Endothelial cell of umbilical vein (primary cell): ENCODE data around the gene MLH1.

Source experiments
- POLR2A ChIP-seq: IDR thresholded peaks from 2 replicates; pipeline ENCODE4 v1.6.1; 2012; ENCODE audit warnings: low read depth, mild to moderate bottlenecking, control low read depth, low read length
- TF ChIP-seq, protein P1 (sequence below), 2 donors: IDR thresholded peaks; 1 replicate in 1 of 2; 2 replicates in 1 of 2; pipeline ENCODE4 v1.5.1; 2011; ENCODE audit warnings: low read length in 2 of 2, mild to moderate bottlenecking in 2 of 2, moderate library complexity in 2 of 2, control low read depth in 1 of 2, inconsistent platforms in 1 of 2, low read depth in 1 of 2; ENCODE audit not compliant: insufficient read depth in 1 of 2; ENCODE audit errors: extremely low read depth in 1 of 2

- TF ChIP-seq, protein P1, sequence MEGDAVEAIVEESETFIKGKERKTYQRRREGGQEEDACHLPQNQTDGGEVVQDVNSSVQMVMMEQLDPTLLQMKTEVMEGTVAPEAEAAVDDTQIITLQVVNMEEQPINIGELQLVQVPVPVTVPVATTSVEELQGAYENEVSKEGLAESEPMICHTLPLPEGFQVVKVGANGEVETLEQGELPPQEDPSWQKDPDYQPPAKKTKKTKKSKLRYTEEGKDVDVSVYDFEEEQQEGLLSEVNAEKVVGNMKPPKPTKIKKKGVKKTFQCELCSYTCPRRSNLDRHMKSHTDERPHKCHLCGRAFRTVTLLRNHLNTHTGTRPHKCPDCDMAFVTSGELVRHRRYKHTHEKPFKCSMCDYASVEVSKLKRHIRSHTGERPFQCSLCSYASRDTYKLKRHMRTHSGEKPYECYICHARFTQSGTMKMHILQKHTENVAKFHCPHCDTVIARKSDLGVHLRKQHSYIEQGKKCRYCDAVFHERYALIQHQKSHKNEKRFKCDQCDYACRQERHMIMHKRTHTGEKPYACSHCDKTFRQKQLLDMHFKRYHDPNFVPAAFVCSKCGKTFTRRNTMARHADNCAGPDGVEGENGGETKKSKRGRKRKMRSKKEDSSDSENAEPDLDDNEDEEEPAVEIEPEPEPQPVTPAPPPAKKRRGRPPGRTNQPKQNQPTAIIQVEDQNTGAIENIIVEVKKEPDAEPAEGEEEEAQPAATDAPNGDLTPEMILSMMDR (IDR thresholded peaks at IDR 0.05; ENCODE audit: extremely low read depth in 1 of 2, insufficient read depth in 1 of 2, low read depth in 1 of 2, low read length in 2 of 2), result no peak
- TF ChIP-seq POLR2A, result no peak
Observed at GRCh38 chr3:37075955-37076354, 82.6 kb downstream of the MLH1 start.
